Ascending aorta (tissue), 2 donors: ENCODE measurements around the gene PRICKLE1. TPM values are rescaled to one million over a fixed set of nuclear protein-coding genes. Genes with fewer than 3 reads are reported as not detected.

ENCODE experiments used
- DNase-seq, 2 donors: peaks; one replicate each; pipeline ENCODE4 v3.0.0-alpha.2; 2019; ENCODE audit warnings: low spot score in 2 of 2
- H3K27ac ChIP-seq, 2 donors: fragments of 200-600 bp; sonication (generic); one replicate each; pipeline ENCODE4 v1.5.1; 2016 to 2017; ENCODE audit warnings: mild to moderate bottlenecking in 1 of 2
- H3K27me3 ChIP-seq: fragments of 200-600 bp; sonication (generic); one replicate; pipeline ENCODE4 v1.5.1; 2017
- H3K36me3 ChIP-seq, 2 donors: fragments of 200-600 bp; sonication (generic); one replicate each; pipeline ENCODE4 v1.5.1; 2016
- H3K4me1 ChIP-seq, 2 donors: fragments of 200-600 bp; sonication (generic); one replicate each; pipeline ENCODE4 v1.5.1; 2016 to 2017; ENCODE audit warnings: mild to moderate bottlenecking in 1 of 2
- H3K4me3 ChIP-seq, 2 donors: fragments of 200-600 bp; sonication (generic); one replicate each; pipeline ENCODE4 v1.5.1; 2016 to 2017; ENCODE audit warnings: mild to moderate bottlenecking in 1 of 2
- H3K9me3 ChIP-seq, 2 donors: fragments of 200-600 bp; sonication (generic); one replicate each; pipeline ENCODE4 v1.5.1; 2016
- intact Hi-C: fragments of 100-400 bp; cut with DNase I; formaldehyde crosslinking; loops from one replicate; pipeline ENCODE4 v1.15.1; 2023
- total RNA-seq: library from RNA; depleted of rRNA; stranded (reverse); fragments of >200 nt; gene quantifications from one replicate; pipeline ENCODE4 v1.1.0, GENCODE V29; 2016
- TF ChIP-seq, protein P1 (sequence below), 3 experiments: fragments of 200-600 bp in 2 of 3; fragments of 450-650 bp in 1 of 3; sonication (generic) in 2 of 3; IDR thresholded peaks; one replicate each; pipeline ENCODE4 v1.5.1; 2016 to 2019; ENCODE audit warnings: antibody characterized with exemption in 3 of 3, mild to moderate bottlenecking in 1 of 3, moderate library complexity in 1 of 3

PRICKLE1 gene
- total RNA-seq, 1 donor from 2014 or later = 1.8 TPM

DNA sequence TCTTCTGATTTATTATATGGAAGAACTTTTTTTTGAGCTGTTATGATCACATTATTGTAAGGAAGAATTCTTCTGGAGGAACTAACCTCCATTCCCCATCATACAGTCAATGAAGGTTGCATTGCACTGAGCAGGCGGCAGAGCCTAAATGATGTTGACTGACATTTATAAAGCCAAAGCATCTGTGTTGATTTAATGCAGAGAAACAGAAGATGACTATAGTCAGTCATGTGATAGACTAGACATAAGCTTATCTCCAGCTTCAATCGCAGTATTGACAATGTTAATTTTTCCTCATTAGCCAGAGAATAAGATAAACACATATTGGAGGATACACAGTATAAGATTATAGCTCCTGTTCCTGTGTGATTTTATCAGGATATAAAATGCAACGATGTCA is 82.0 kb downstream of the PRICKLE1 start:
- Histone ChIP-seq H3K27me3 (no peaks in the 10 kb centered on the region), H3K27ac (no peak overlapping the region), H3K9me3 (no peaks in the 10 kb centered on the region), H3K4me3 (no peak overlapping the region), H3K4me1 (peaks cover 0 to 4% of the 10 kb centered on the region in 2 donors), H3K36me3 (no peaks in the 10 kb centered on the region)
- TF ChIP-seq, protein P1, sequence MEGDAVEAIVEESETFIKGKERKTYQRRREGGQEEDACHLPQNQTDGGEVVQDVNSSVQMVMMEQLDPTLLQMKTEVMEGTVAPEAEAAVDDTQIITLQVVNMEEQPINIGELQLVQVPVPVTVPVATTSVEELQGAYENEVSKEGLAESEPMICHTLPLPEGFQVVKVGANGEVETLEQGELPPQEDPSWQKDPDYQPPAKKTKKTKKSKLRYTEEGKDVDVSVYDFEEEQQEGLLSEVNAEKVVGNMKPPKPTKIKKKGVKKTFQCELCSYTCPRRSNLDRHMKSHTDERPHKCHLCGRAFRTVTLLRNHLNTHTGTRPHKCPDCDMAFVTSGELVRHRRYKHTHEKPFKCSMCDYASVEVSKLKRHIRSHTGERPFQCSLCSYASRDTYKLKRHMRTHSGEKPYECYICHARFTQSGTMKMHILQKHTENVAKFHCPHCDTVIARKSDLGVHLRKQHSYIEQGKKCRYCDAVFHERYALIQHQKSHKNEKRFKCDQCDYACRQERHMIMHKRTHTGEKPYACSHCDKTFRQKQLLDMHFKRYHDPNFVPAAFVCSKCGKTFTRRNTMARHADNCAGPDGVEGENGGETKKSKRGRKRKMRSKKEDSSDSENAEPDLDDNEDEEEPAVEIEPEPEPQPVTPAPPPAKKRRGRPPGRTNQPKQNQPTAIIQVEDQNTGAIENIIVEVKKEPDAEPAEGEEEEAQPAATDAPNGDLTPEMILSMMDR (IDR thresholded peaks at IDR 0.05) = no peak
- DNase-seq = no peak
- intact Hi-C loops = no loop called here

DNA sequence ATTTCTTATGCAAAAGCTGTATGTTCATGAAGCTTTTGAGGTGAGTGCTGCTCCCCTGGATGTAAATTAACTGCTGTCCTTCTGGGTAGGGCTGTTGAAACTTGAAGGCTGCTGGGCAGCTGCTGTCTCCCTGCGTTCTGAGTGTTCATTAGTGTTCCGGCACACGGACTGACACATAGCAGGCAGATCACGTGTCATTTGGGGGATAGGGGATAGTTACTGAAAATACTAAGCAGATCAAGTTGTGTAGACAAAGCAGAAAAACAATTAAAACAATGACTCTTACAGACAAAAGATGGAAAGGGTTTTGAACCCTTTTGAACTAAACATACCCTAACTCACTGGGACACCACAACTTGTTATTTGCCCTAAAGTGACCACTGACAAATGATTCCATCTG is 82.5 kb downstream of the PRICKLE1 start:
- H3K36me3 ChIP-seq = no peaks in the 10 kb centered on the region
- H3K4me3 ChIP-seq = no peak overlapping the region
- no peak overlapping the region for H3K27ac ChIP-seq
- no peak for DNase-seq
- H3K9me3 ChIP-seq = no peaks in the 10 kb centered on the region
- intact Hi-C loops = no loop called here
- H3K4me1 ChIP-seq = peaks cover 0 to 4% of the 10 kb centered on the region in 2 donors
- H3K27me3 ChIP-seq = no peaks in the 10 kb centered on the region
- TF ChIP-seq, protein P1 (IDR thresholded peaks at IDR 0.05) = no peak

DNA sequence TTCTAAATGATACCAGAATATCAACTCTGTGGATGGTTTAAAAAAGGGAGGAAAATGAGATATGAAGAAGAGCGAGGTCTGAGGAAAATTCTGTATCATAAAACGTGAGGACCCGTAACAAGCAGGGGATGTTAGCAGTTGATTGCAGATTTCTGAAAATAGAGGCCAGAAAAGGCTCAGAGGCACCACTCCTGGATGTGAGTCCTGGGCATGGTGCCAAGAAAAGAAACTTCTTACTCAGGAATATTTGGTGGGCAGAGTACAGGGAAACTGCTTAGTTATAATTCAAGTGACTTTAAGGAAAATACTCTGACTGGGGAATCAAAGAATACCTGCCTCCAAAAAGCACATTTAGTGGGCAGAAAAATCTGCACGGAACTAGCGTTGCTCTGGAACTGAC is 85.5 kb downstream of the PRICKLE1 start:
- H3K4me3 ChIP-seq = no peak overlapping the region
- intact Hi-C loops = no loop called here
- no peak for DNase-seq
- no peak overlapping the region for H3K27ac ChIP-seq
- no peaks in the 10 kb centered on the region for H3K27me3 ChIP-seq
- TF ChIP-seq, protein P1 (IDR thresholded peaks at IDR 0.05) = no peak
- no peaks in the 10 kb centered on the region for H3K4me1 ChIP-seq
- H3K9me3 ChIP-seq = no peaks in the 10 kb centered on the region
- no peaks in the 10 kb centered on the region for H3K36me3 ChIP-seq

DNA sequence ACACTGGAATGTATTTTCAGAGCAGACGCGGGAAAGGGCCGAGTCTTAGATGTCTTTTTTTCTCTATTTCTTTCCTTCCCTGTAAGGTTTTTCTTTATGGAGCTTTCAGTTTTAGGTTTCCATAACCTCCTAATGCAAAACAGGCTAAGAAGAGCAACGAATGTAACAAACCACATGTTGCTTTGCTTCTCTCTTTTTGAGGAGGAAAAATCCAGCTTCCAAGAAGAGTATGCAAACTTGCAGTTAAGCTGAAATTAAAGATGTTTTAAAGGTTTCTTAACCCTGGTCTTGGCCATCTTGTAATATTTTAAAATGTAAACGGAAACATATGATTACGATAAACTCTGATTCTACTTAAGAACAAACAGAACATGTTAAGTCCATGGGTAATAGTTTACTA is 86.9 kb downstream of the PRICKLE1 start:
- Histone ChIP-seq H3K27ac (no peak overlapping the region), H3K4me3 (no peak overlapping the region), H3K27me3 (no peaks in the 10 kb centered on the region), H3K4me1 (no peaks in the 10 kb centered on the region), H3K9me3 (no peaks in the 10 kb centered on the region), H3K36me3 (no peaks in the 10 kb centered on the region)
- intact Hi-C loops = no loop called here
- TF ChIP-seq, protein P1 (IDR thresholded peaks at IDR 0.05) = no peak
- no peak for DNase-seq

DNA sequence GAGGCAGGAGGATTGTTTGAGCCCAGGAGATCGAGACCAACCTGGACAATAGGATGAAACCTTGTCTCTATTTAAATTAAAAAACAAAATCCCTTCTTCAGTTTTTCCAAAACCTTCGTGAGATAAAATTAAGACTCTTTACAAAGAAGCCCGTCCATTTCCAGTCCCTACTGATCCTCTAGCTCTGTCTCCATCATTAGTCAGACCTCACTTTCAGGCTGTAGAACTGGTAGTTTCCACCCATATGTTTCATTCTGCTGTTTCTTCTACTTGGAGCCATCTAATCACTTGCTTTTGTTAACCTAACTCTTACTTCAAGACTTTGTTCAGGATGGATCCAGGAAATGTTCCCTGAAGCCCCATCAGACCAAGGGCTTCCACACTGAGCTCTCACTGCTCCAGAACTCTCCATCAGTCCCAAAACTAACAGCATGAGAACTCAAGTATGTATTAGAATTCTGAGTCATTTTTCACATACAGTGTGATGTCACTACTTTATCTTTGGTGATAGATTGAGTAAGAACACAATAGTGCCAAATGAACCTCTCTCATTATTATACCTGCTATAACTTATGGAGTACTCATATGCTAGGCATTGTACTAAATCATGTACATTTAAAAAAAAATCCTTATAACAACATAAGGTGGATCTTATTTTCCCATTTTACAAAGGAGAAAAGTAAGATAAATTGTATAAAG is 90.8 kb downstream of the PRICKLE1 start:
- intact Hi-C loops = no loop called here
- no peaks in the 10 kb centered on the region for H3K9me3 ChIP-seq
- H3K4me3 ChIP-seq = no peak overlapping the region
- H3K27me3 ChIP-seq = no peaks in the 10 kb centered on the region
- DNase-seq = no peak
- TF ChIP-seq, protein P1 (IDR thresholded peaks at IDR 0.05) = no peak
- no peak overlapping the region for H3K27ac ChIP-seq
- H3K4me1 ChIP-seq = no peaks in the 10 kb centered on the region
- H3K36me3 ChIP-seq = no peaks in the 10 kb centered on the region

DNA sequence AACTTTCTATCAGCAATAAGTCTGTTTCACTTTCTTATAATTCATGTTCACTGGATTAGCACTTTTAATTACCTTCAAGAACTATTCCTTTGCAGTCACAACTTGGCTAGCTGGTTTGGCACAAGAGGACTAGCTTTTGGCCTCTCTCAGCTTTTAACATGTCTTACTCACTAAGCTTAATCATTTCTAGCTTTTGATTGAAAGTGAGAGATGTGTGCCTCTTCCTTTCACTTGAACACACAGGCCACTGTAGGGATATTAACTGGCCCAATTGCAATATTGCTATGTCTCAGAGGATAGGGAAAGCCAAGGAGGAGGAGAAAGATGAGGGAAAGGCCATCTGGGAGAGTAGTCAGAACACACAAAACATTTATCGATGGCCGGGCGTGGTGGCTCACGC is 92.7 kb downstream of the PRICKLE1 start:
- no peaks in the 10 kb centered on the region for H3K27me3 ChIP-seq
- TF ChIP-seq, protein P1 (IDR thresholded peaks at IDR 0.05) = no peak
- H3K4me3 ChIP-seq = no peak overlapping the region
- intact Hi-C loops = no loop called here
- no peak for DNase-seq
- H3K4me1 ChIP-seq = no peaks in the 10 kb centered on the region
- no peaks in the 10 kb centered on the region for H3K36me3 ChIP-seq
- no peaks in the 10 kb centered on the region for H3K9me3 ChIP-seq
- H3K27ac ChIP-seq = no peak overlapping the region
